GM12872 (cell line): Measurements from ENCODE around the gene RRN3.

Experiments used
- TF ChIP-seq, protein P1 (sequence below): IDR thresholded peaks from 3 replicates; pipeline ENCODE4 v1.5.1; 2011; ENCODE audit warnings: low read depth, mild to moderate bottlenecking, low read length, moderate library complexity; ENCODE audit not compliant: insufficient read depth

RRN3 gene

DNA sequence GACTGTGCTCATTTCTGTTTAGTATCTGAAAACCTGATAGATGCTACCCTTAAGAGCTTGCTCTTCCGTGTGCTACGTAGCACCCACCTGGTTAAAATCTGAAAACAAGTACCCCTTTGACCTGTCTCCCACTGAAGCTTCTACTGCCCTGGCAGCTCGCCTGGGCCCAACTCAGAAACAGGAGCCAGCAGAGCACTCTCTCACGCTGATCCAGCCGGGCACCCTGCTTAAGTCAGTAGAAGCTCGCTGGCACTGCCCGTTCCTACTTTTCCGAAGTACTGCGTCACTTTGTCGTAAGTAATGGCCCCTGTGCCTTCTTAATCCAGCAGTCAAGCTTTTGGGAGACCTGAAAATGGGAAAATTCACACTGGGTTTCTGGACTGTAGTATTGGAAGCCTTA is 57.1 kb downstream of the RRN3 start:
- TF ChIP-seq, protein P1, sequence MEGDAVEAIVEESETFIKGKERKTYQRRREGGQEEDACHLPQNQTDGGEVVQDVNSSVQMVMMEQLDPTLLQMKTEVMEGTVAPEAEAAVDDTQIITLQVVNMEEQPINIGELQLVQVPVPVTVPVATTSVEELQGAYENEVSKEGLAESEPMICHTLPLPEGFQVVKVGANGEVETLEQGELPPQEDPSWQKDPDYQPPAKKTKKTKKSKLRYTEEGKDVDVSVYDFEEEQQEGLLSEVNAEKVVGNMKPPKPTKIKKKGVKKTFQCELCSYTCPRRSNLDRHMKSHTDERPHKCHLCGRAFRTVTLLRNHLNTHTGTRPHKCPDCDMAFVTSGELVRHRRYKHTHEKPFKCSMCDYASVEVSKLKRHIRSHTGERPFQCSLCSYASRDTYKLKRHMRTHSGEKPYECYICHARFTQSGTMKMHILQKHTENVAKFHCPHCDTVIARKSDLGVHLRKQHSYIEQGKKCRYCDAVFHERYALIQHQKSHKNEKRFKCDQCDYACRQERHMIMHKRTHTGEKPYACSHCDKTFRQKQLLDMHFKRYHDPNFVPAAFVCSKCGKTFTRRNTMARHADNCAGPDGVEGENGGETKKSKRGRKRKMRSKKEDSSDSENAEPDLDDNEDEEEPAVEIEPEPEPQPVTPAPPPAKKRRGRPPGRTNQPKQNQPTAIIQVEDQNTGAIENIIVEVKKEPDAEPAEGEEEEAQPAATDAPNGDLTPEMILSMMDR, result no peak

DNA sequence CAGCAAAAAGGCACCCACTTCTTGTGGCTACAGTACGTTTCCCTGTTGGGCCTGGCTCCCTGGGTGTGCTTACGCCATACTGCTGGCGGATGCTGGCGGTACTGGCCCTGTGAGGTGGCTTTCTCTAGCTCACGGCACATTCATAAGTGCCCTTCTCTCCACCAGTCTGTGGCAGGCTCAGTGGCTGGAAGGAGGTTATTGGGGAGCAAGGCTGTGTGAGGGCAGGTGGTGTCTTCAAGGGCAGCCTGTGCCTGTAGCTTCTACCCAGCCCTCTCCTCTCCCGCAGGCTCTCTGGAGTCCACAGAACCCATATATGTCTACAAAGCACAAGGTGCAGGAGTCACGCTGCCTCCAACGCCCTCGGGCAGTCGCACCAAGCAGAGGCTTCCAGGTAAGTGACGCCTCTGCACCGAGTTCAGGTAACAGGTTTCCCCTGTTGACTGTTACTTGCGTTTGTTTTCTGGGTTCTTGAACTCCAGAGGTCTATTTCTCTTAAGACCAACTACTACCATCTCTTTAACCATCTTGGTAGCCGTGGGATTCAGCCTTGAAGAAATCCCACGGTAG is 58.8 kb downstream of the RRN3 start:
- TF ChIP-seq, protein P1, result no peak

DNA sequence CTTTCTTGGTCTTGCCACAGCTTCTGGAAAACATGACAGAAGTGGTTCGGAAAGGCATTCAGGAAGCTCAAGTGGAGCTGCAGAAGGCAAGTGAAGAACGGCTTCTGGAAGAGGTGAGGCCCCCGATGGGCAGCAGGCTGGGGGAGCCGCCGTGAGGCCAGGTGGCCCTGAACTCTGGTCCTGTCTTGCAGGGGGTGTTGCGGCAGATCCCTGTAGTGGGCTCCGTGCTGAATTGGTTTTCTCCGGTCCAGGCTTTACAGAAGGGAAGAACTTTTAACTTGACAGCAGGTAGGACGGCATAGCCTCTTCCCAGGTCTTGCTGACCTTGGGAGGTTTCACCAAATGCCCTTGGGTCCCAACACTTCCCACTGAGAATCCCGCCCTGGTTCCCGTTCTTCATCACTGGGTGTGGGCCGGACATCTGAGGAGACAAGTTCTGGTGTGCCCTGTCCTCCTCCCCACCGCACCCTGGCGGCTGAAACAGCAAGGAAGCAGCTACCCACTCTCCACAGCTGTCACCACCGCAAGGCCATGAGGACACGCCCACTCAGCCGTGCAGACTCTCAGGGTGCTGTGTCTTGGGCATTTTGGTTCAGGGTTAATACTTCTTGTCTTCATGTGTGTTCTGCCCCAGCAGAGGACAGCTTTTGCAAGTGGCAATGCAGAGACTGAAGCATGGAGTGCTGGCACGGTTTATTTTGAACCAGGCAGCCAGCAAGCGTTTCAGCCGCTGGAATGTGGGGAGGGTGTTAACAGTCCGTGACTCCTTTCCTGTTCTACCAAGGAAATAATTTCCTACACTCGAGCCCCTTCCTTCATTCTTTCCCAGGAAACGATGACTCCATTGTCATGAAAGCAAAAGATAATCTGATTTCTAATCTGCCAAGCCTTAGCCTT is 59.6 kb downstream of the RRN3 start:
- TF ChIP-seq, protein P1, result no peak

DNA sequence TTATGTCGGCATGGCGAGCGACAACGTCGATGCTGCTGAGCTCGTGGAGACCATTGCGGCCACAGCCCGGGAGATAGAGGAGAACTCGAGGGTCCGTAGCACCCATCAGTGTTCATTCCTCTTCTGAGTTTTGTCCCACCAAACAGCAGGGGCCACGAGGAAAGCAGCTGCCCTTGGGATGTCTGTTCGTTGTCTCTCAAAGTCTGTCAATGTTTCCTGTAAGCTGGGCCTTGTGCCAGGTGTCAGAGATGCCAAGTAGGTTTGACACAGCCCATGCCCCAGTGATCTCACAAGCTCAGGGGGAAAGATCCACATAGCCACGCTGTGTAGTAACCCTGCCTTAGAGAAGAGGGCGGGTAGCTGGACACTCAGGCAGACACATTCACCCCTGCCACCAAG is 60.8 kb downstream of the RRN3 start:
- TF ChIP-seq, protein P1, result no peak

DNA sequence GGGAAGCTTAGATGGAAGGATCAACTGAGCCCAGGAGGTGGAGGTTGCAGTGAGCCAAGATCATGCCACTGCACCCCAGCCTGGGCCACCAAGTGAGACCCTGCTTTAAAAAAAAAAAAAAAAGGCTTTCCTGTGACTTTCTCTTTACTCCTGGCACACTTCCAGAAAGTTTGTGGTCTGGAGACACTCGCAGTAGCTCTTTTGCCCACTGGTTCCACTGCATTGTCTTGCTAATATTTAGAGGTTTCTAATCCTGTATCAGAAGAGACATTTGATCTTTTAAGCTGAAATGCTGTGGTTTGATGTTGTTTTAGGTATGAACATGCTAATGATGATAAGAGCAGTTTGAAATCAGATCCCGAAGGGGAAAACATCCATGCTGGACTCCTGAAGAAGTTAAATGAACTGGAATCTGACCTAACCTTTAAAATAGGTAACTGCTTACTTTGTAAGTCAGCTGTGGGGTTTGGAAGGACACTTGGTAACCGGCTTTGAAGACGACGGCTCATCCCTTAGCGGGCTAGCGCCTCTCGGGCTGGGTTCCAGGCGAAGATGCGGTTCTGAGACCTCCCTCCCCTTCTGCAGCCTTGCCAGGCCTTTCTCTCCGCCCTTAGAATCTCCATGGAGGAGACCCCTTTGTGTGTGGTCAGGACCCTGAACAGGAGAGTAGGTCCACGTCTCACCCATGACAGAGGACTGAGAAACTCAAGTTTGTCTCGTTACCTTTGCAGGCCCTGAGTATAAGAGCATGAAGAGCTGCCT is 61.3 kb downstream of the RRN3 start:
- TF ChIP-seq, protein P1, result no peak

DNA sequence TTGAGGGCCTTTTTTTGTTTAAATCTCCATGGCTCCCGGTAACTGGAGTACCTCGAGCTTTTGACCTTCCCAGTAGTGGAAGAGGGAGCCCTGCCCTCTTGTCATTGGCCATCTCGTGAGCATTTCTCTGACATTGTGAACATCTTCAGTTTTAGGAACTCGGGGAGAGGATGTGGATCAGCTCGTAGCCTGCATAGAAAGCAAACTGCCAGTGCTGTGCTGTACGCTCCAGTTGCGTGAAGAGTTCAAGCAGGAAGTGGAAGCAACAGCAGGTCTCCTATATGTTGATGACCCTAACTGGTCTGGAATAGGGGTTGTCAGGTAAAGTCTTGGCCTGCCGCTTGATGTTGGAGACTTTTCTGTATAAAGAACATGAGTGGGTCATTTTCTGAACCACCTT is 62.5 kb downstream of the RRN3 start:
- TF ChIP-seq, protein P1, result no peak

DNA sequence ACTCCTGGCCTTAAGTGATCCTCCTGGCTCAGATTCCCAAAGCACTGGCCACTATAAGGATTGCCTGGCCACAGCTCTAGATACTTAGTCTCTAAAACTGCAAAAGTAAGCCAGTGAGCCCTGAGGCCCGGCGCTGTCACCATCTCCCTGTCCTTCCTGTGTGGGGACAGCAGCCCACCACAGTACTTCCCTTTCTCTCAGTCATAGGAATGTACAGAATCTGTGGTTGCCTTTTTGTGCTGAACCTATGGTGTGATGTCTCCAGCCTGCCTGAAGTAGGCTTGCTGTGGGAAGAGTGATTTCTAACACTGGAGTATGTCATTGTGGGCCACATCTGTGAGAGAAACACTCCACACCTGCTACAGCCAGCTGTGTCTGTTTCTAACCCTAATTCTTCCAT is 62.9 kb downstream of the RRN3 start:
- TF ChIP-seq, protein P1, result no peak
